ENCODE results near the gene KCNMB2. TPM values are rescaled to one million over a fixed set of nuclear protein-coding genes. Genes with fewer than 3 reads are reported as not detected.

The KCNMB2 gene
- total RNA-seq, 5 donors from 2014 or later (not counting 1 experiment from before 2014, with no cell fraction given), result not detected

DNA sequence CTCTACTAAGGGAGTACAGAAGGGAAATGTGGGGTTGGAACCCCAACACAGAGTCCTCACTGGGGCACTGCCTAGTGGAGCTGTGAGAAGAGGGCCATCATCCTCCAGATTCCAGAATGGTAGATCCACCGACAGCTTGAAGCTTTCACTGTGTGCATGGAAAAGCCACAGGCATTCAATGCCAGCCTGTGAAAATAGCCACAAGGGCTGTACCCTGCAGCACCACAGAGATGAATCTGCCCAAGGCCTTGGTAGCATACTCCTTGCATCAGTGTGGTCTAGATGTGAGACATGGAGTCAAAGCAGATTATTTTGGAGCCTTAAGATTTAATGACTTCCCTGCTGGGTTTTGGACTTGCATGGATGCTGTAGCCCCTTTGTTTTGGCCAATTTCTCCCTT is 39.3 kb upstream of the KCNMB2 start:
- H3K36me3 ChIP-seq (ENCODE audit: control insufficient read depth in 2 of 2, extremely low read depth in 1 of 2, insufficient read depth in 1 of 2, low read length in 1 of 2), result no peaks in the 10 kb centered on the region
- CTCF ChIA-PET, result no interaction called here
- DNase-seq (no peak), ATAC-seq (replicated peaks in 1 of 4) (no peak)
- H3K27me3 ChIP-seq (replicated peaks in 1 of 2; ENCODE audit: control insufficient read depth in 2 of 2, extremely low read depth in 1 of 2, insufficient read depth in 2 of 2, low read length in 1 of 2), result no peaks in the 10 kb centered on the region
- peaks cover 0 to 4% (median 4%) of the 10 kb centered on the region in 3 donors for H3K9me3 Mint-ChIP-seq
- H3K4me1 ChIP-seq (ENCODE audit: control insufficient read depth in 1 of 2, extremely low read depth in 1 of 2, insufficient read depth in 2 of 2, low read length in 2 of 2), result no peaks in the 10 kb centered on the region
- H3K4me3 ChIP-seq (ENCODE audit: control insufficient read depth in 1 of 2, extremely low read depth in 1 of 2, low read length in 1 of 2), result no peak overlapping the region
- no peaks in the 10 kb centered on the region for H3K9me3 ChIP-seq
- POLR2A ChIA-PET, result no interaction called here
- no peak overlapping the region for H3K4me3 Mint-ChIP-seq
- H3K27ac Mint-ChIP-seq, result no peak overlapping the region
- H3K27me3 Mint-ChIP-seq, result no peaks in the 10 kb centered on the region
- WGBS (ENCODE audit: insufficient coverage), result 100% methylated on average over 1 of the region's 1 CpG
- no peaks in the 10 kb centered on the region for H3K4me1 Mint-ChIP-seq
- no peaks in the 10 kb centered on the region for H3K36me3 Mint-ChIP-seq
- H3K27ac ChIP-seq (ENCODE audit: low read length), result no peak overlapping the region

DNA sequence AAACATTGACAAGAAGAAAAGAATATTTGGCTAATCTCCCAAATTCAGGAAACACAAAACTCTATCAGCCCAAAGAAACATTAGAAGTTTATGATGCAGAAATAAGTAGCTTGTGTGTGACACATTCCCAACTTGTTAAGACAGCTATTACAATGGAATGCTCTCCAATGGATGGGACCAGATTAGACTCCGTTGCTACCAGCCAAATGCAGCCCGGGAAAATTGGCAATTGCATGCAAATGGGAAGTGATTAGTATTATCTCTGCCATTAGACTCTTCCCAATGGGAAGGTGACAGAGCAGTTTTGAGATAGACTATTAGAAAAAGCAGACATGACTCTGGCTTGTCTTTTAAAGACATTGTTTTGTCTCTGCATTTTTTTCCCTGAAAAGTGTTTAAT is 37.4 kb upstream of the KCNMB2 start:
- H3K4me1 Mint-ChIP-seq, result no peaks in the 10 kb centered on the region
- no peak overlapping the region for H3K4me3 Mint-ChIP-seq
- H3K36me3 ChIP-seq (ENCODE audit: control insufficient read depth in 2 of 2, extremely low read depth in 1 of 2, insufficient read depth in 1 of 2, low read length in 1 of 2), result no peaks in the 10 kb centered on the region
- peaks cover 0 to 2% of the 10 kb centered on the region in 2 donors for H3K27me3 Mint-ChIP-seq
- ATAC-seq (replicated peaks in 1 of 4), result no peak
- H3K27ac ChIP-seq (ENCODE audit: low read length), result no peak overlapping the region
- CTCF ChIA-PET, result no interaction called here
- H3K9me3 Mint-ChIP-seq, result peaks cover 0 to 4% (median 4%) of the 10 kb centered on the region in 3 donors
- H3K4me3 ChIP-seq (ENCODE audit: control insufficient read depth in 1 of 2, extremely low read depth in 1 of 2, low read length in 1 of 2), result no peak overlapping the region
- WGBS (ENCODE audit: insufficient coverage), result 49% methylated on average over 2 of the region's 2 CpGs
- no peaks in the 10 kb centered on the region for H3K27me3 ChIP-seq (replicated peaks in 1 of 2; ENCODE audit: control insufficient read depth in 2 of 2, extremely low read depth in 1 of 2, insufficient read depth in 2 of 2, low read length in 1 of 2)
- no peaks in the 10 kb centered on the region for H3K36me3 Mint-ChIP-seq
- no peak overlapping the region for H3K27ac Mint-ChIP-seq
- DNase-seq, result no peak
- no peaks in the 10 kb centered on the region for H3K9me3 ChIP-seq
- H3K4me1 ChIP-seq (ENCODE audit: control insufficient read depth in 1 of 2, extremely low read depth in 1 of 2, insufficient read depth in 2 of 2, low read length in 2 of 2), result no peaks in the 10 kb centered on the region
- POLR2A ChIA-PET, result no interaction called here

DNA sequence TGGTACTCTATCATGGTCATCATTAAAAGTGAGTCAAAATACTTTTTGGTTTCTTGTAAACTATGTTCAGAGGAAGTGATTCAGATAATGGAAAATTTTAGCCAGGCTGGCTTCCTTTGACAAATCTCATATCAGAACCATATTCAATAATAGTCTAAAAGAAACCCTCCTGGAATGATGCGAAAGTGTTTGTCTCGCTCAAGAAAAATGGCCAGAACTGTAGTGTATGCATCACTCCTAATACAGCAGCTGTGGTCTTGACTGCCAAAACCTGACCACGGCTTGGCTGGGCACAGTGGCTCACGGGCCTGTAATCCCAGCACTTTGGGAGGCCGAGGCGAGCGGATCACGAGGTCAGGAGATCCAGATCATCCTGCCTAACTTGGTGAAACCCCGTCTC is 35.6 kb upstream of the KCNMB2 start:
- Mint-ChIP-seq H3K36me3 (no peaks in the 10 kb centered on the region), H3K4me1 (no peaks in the 10 kb centered on the region), H3K4me3 (no peak overlapping the region), H3K27ac (no peak overlapping the region), H3K27me3 (peaks cover 2 to 4% of the 10 kb centered on the region in 2 donors), H3K9me3 (peaks cover 0 to 4% (median 1%) of the 10 kb centered on the region in 3 donors)
- Histone ChIP-seq H3K4me3 (ENCODE audit: control insufficient read depth in 1 of 2, extremely low read depth in 1 of 2, low read length in 1 of 2) (no peak overlapping the region), H3K27ac (ENCODE audit: low read length) (no peak overlapping the region), H3K9me3 (no peaks in the 10 kb centered on the region), H3K27me3 (replicated peaks in 1 of 2; ENCODE audit: control insufficient read depth in 2 of 2, extremely low read depth in 1 of 2, insufficient read depth in 2 of 2, low read length in 1 of 2) (no peaks in the 10 kb centered on the region), H3K4me1 (ENCODE audit: control insufficient read depth in 1 of 2, extremely low read depth in 1 of 2, insufficient read depth in 2 of 2, low read length in 2 of 2) (no peaks in the 10 kb centered on the region), H3K36me3 (ENCODE audit: control insufficient read depth in 2 of 2, extremely low read depth in 1 of 2, insufficient read depth in 1 of 2, low read length in 1 of 2) (no peaks in the 10 kb centered on the region)
- ChIA-PET POLR2A (no interaction called here), CTCF (no interaction called here)
- 84% methylated on average over 9 of the region's 9 CpGs for WGBS (ENCODE audit: insufficient coverage)
- no peak for ATAC-seq (replicated peaks in 1 of 4)
- DNase-seq, result no peak

DNA sequence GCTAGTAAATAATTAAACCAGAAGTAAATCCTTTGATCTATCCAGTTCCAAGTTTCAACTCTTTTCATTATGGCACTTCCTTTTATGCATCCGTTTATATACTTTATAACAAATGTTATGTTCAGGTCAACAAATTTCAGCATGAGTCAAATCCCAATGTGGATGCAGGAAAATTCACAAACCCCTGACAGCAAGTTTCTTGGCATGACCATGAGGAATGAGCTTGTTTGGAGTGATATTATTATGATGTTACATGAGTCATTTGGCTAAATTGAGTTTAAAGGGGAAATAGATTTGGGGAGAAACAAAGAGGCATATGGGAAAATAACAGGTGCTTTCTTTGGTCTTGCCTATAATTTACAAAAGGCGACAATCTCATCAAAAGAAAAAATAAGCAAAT is 32.1 kb upstream of the KCNMB2 start:
- Histone ChIP-seq H3K27me3 (replicated peaks in 1 of 2; ENCODE audit: control insufficient read depth in 2 of 2, extremely low read depth in 1 of 2, insufficient read depth in 2 of 2, low read length in 1 of 2) (no peaks in the 10 kb centered on the region), H3K4me1 (ENCODE audit: control insufficient read depth in 1 of 2, extremely low read depth in 1 of 2, insufficient read depth in 2 of 2, low read length in 2 of 2) (no peaks in the 10 kb centered on the region), H3K4me3 (ENCODE audit: control insufficient read depth in 1 of 2, extremely low read depth in 1 of 2, low read length in 1 of 2) (no peak overlapping the region), H3K9me3 (no peaks in the 10 kb centered on the region), H3K36me3 (ENCODE audit: control insufficient read depth in 2 of 2, extremely low read depth in 1 of 2, insufficient read depth in 1 of 2, low read length in 1 of 2) (no peaks in the 10 kb centered on the region), H3K27ac (ENCODE audit: low read length) (no peak overlapping the region)
- Mint-ChIP-seq H3K27ac (no peak overlapping the region), H3K36me3 (no peaks in the 10 kb centered on the region), H3K9me3 (no peaks in the 10 kb centered on the region), H3K4me3 (no peak overlapping the region), H3K4me1 (no peaks in the 10 kb centered on the region), H3K27me3 (peaks cover 4% of the 10 kb centered on the region in 2 donors)
- WGBS (ENCODE audit: insufficient coverage), result no CpG with 5 or more reads among the region's 2 CpGs
- ChIA-PET POLR2A (interaction anchor here in 1 of 2 donors (0.7 kb wide), 1 partner anchor 17 kb away, joined by 9 read pairs; no protein-coding TSS in a partner anchor), CTCF (no interaction called here)
- ATAC-seq (replicated peaks in 1 of 4) (no peak), DNase-seq (no peak)

DNA sequence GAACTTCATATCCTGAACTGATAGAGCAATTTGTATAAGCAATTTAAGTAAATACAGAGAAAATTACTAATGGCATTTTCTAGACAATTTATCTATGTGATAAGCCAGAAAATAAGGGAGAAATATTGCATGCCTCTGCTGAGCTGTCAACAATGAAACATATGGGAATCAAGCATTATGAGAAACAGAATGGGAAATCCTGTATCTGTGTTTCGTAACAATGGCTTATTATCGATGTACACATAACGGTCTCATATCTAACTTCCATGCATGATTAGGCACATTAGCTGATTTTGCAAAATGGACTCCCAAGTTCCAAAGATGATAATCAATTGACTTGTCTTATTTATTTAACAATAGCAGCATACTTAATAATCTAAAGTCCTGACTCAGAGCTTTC is 30.4 kb upstream of the KCNMB2 start:
- Histone ChIP-seq H3K27ac (ENCODE audit: low read length) (no peak overlapping the region), H3K9me3 (no peaks in the 10 kb centered on the region), H3K27me3 (replicated peaks in 1 of 2; ENCODE audit: control insufficient read depth in 2 of 2, extremely low read depth in 1 of 2, insufficient read depth in 2 of 2, low read length in 1 of 2) (no peaks in the 10 kb centered on the region), H3K4me3 (ENCODE audit: control insufficient read depth in 1 of 2, extremely low read depth in 1 of 2, low read length in 1 of 2) (no peak overlapping the region), H3K36me3 (ENCODE audit: control insufficient read depth in 2 of 2, extremely low read depth in 1 of 2, insufficient read depth in 1 of 2, low read length in 1 of 2) (no peaks in the 10 kb centered on the region), H3K4me1 (ENCODE audit: control insufficient read depth in 1 of 2, extremely low read depth in 1 of 2, insufficient read depth in 2 of 2, low read length in 2 of 2) (no peaks in the 10 kb centered on the region)
- Mint-ChIP-seq H3K27ac (no peak overlapping the region), H3K4me3 (no peak overlapping the region), H3K27me3 (peaks cover 4% of the 10 kb centered on the region in 2 donors), H3K4me1 (no peaks in the 10 kb centered on the region), H3K36me3 (no peaks in the 10 kb centered on the region), H3K9me3 (no peaks in the 10 kb centered on the region)
- ATAC-seq (replicated peaks in 1 of 4) (no peak), DNase-seq (no peak)
- CTCF ChIA-PET, result interaction anchor here in 1 of 2 donors (0.6 kb wide), 1 partner anchor 11 kb away, joined by 4 read pairs; no protein-coding TSS in a partner anchor
- WGBS (ENCODE audit: insufficient coverage), result 93% methylated on average over 3 of the region's 3 CpGs
- POLR2A ChIA-PET, result no interaction called here

DNA sequence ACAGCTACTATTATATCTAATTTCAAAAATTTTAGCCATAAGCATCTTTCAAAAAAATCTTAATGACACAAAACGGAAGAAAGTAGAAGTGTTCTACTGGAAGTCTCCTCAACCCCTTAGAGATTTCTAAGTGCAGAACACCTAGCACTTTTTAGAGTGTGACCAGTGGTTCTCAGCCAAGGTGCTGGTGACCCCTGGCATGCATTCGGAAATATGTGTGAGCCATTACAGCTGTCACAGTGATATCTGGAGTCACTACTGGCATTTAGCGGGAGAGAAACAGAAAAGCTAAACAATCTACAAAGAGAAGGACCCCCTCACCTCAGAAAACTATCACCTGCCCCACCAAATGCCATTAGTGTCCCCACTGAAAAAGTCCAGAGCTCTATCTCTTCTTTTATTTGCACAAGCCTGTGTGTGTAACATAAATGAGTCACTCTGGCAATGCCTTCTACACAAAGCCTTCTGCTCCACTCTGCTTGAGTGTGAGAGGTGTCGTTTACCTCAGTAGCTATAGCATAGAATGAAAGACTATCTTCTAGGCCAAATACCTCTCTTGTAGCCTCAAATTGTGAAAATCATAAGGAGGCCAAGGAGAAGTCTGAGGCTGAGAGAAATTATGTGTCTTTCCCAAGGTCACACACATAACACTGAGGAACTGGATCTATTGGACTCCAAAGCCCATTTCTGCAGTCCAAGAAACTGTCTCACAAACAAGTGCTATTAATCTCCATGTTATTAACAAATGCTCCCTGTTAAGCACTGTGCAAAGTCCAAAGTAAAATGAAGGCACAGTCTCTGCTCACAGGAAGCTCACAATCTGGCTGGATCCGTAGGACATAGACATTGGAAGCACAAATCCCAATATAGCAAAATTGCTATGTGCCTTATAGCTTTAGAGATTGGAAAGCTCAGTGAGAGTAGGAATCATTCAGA is 28.5 kb upstream of the KCNMB2 start:
- Mint-ChIP-seq H3K27me3 (peaks cover 4% of the 10 kb centered on the region in 2 donors), H3K9me3 (no peaks in the 10 kb centered on the region), H3K27ac (no peak overlapping the region), H3K4me1 (no peaks in the 10 kb centered on the region), H3K4me3 (no peak overlapping the region), H3K36me3 (no peaks in the 10 kb centered on the region)
- Histone ChIP-seq H3K27me3 (replicated peaks in 1 of 2; ENCODE audit: control insufficient read depth in 2 of 2, extremely low read depth in 1 of 2, insufficient read depth in 2 of 2, low read length in 1 of 2) (no peaks in the 10 kb centered on the region), H3K36me3 (ENCODE audit: control insufficient read depth in 2 of 2, extremely low read depth in 1 of 2, insufficient read depth in 1 of 2, low read length in 1 of 2) (no peaks in the 10 kb centered on the region), H3K27ac (ENCODE audit: low read length) (no peak overlapping the region), H3K4me3 (ENCODE audit: control insufficient read depth in 1 of 2, extremely low read depth in 1 of 2, low read length in 1 of 2) (no peak overlapping the region), H3K4me1 (ENCODE audit: control insufficient read depth in 1 of 2, extremely low read depth in 1 of 2, insufficient read depth in 2 of 2, low read length in 2 of 2) (no peaks in the 10 kb centered on the region), H3K9me3 (no peaks in the 10 kb centered on the region)
- WGBS (ENCODE audit: insufficient coverage), result no CpG with 5 or more reads among the region's 5 CpGs
- CTCF ChIA-PET, result no interaction called here
- POLR2A ChIA-PET, result interaction anchor here in 1 of 2 donors (0.6 kb wide), 1 partner anchor 8 kb away, joined by 3 read pairs; no protein-coding TSS in a partner anchor
- DNase-seq (no peak), ATAC-seq (replicated peaks in 1 of 4) (no peak)
